Measurements from ENCODE around the gene PPM1N. TPM values are rescaled to one million over a fixed set of nuclear protein-coding genes. Genes with fewer than 3 reads are reported as not detected.

PPM1N gene
- total and polyA plus RNA-seq, 2 of the 4 experiments (the other 2 are of a cell fraction): 0.90 to 1.6 TPM

GRCh38 chr19:45512881-45513483, 14.7 kb downstream of the PPM1N start:
- no TSS peak for BruUV-seq (replicated peaks)
- intact Hi-C loops (cut with micrococcal nuclease): no loop called here
- no CpG with 5 or more reads among the region's 6 CpGs for WGBS, 2 experiments (ENCODE audit: extremely low coverage in 2 of 2, insufficient read length in 1 of 2)

More at GRCh38 chr19:45512881-45513483, 14.7 kb downstream of the PPM1N start:
- Histone ChIP-seq H3K4me2 (ENCODE audit: low read depth, low read length) (no peak overlapping the region), H3K4me1 (ENCODE audit: control insufficient read depth, insufficient read depth, low read length) (peaks cover 9% of the 10 kb centered on the region), H4K8ac (ENCODE audit: low read depth in 2 of 2, low read length in 2 of 2) (no peak overlapping the region), H2AFZ (replicated peaks; ENCODE audit: low read length, poor library complexity) (no peak overlapping the region), H3K4me3 (ENCODE audit: insufficient read depth, low read depth, low read length) (no peak overlapping the region), H3K56ac (ENCODE audit: extremely low read depth, insufficient read depth, low read length) (no peak overlapping the region), H3K4ac (ENCODE audit: low read depth, low read length) (no peak overlapping the region), H3K9me1 (ENCODE audit: insufficient read depth, low read length) (peaks cover 6% of the 10 kb centered on the region; the same call in 1 of the 2 replicates), H2AK9ac (replicated peaks; ENCODE audit: low read depth, low read length, poor library complexity) (no peak overlapping the region), H2BK120ac (ENCODE audit: low read depth, low read length) (no peak overlapping the region), H3K23ac (ENCODE audit: low read depth, low read length) (no peak overlapping the region), H2BK5ac (ENCODE audit: low read depth, low read length, poor library complexity, severe bottlenecking) (no peak overlapping the region), H3K18ac (ENCODE audit: low read depth, low read length) (no peak overlapping the region), H3K27me3 (ENCODE audit: control insufficient read depth, insufficient read depth, low read length) (no peaks in the 10 kb centered on the region), H4K91ac (ENCODE audit: insufficient read depth, low read depth, low read length) (no peak overlapping the region), H4K5ac (ENCODE audit: low read depth, low read length) (no peak overlapping the region), H3K27ac (ENCODE audit: insufficient read depth, low read length) (no peak overlapping the region), H3K14ac (replicated peaks; ENCODE audit: low read depth, low read length) (no peak overlapping the region), H2BK20ac (ENCODE audit: low read depth, low read length) (no peak overlapping the region), H2BK15ac (ENCODE audit: low read depth, low read length) (no peak overlapping the region), H2AK5ac (ENCODE audit: low read depth, low read length) (no peak overlapping the region; the same call in 1 of the 2 replicates), H3K9me3 (ENCODE audit: control insufficient read depth, insufficient read depth, low read length) (no peaks in the 10 kb centered on the region), H3K79me1 (ENCODE audit: low read depth in 1 of 2, low read length in 2 of 2) (peaks cover 5 to 74% of the 10 kb centered on the region in 2 experiments; a peak in 3 of 4 replicates), H4K20me1 (ENCODE audit: insufficient read depth, low read length) (peaks cover 89% of the 10 kb centered on the region), H3K36me3 (ENCODE audit: control insufficient read depth, insufficient read depth, low read length) (peaks cover 24% of the 10 kb centered on the region), H3K9ac (ENCODE audit: low read depth, low read length) (no peak overlapping the region)
- DNase-seq: no peak
- dilution Hi-C loops (cut with HindIII; ENCODE audit: low sequenced_read_pairs, unreplicated experiment): no loop called here
- no peak for TF ChIP-seq RFX5 (IDR thresholded peaks at IDR 0.05; ENCODE audit: low read depth, low read length)
- TF ChIP-seq, protein P1, sequence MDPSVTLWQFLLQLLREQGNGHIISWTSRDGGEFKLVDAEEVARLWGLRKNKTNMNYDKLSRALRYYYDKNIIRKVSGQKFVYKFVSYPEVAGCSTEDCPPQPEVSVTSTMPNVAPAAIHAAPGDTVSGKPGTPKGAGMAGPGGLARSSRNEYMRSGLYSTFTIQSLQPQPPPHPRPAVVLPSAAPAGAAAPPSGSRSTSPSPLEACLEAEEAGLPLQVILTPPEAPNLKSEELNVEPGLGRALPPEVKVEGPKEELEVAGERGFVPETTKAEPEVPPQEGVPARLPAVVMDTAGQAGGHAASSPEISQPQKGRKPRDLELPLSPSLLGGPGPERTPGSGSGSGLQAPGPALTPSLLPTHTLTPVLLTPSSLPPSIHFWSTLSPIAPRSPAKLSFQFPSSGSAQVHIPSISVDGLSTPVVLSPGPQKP (IDR thresholded peaks at IDR 0.05; ENCODE audit: borderline replicate concordance, low read depth, low read length): no peak
- no peak for TF ChIP-seq BHLHE40 (IDR thresholded peaks at IDR 0.05; ENCODE audit: low read depth, low read length)
- TF ChIP-seq NFE2L2 (IDR thresholded peaks at IDR 0.05; ENCODE audit: low read depth, low read length): no peak
- TF ChIP-seq MAFK (IDR thresholded peaks at IDR 0.05; ENCODE audit: low read depth, low read length): no peak
- no peak for TF ChIP-seq RAD21 (IDR thresholded peaks at IDR 0.05; ENCODE audit: low read length)
- no peak for TF ChIP-seq CTCF (conservative IDR thresholded peaks at IDR 0.05; ENCODE audit: low read depth, low read length)
- no peak for TF ChIP-seq USF2 (IDR thresholded peaks at IDR 0.05; ENCODE audit: low read depth, low read length)
- no peak for TF ChIP-seq MXI1 (IDR thresholded peaks at IDR 0.05; ENCODE audit: borderline replicate concordance, low read depth, low read length)
- TF ChIP-seq SMC3 (IDR thresholded peaks at IDR 0.05; ENCODE audit: low read depth, low read length): no peak
- TF ChIP-seq POLR2A (IDR thresholded peaks at IDR 0.05; ENCODE audit: low read depth, low read length): no peak
- no peak for TF ChIP-seq CHD1 (IDR thresholded peaks at IDR 0.05; ENCODE audit: low read depth, low read length)
- no peak for TF ChIP-seq MAZ (IDR thresholded peaks at IDR 0.05; ENCODE audit: borderline replicate concordance, low read depth, low read length)
- TF ChIP-seq CEBPB (IDR thresholded peaks at IDR 0.05; ENCODE audit: low read depth, low read length): no peak
- no peak for TF ChIP-seq RCOR1 (IDR thresholded peaks at IDR 0.05; ENCODE audit: insufficient replicate concordance, low read length)
- TF ChIP-seq FOS (IDR thresholded peaks at IDR 0.05; ENCODE audit: low read depth, low read length): no peak
- in situ Hi-C loops (cut with MboI; ENCODE audit: low sequenced_read_pairs): no loop called here
- CTCF ChIA-PET: interaction anchor here (0.6 kb wide), 1 partner anchor 406 kb away, joined by 4 read pairs; no protein-coding TSS in a partner anchor
- ATAC-seq (ENCODE audit: low read depth): no peak
- POLR2A ChIA-PET (ENCODE audit: unreplicated experiment): no interaction called here
